Effector memory CD8-positive, alpha-beta T cell (primary cell): ENCODE results near the gene MYO10.
"Not testable (repeated sequence)": the region's sequence is repeated elsewhere in the genome, so short reads cannot be mapped to it uniquely, and the experiment has no call there.

Experiments used
- ATAC-seq: fragments of 150-1000 bp; cut with Tn5 transposase; replicated peaks from 2 replicates; pipeline ENCODE4 v1.10.0; 2021; ENCODE audit warnings: mild to moderate bottlenecking, moderate library complexity
- DNase-seq, 3 experiments: peaks; one replicate each; pipeline ENCODE4 v3.0.0; 2021
- H3K27ac Mint-ChIP-seq, 2 donors: one replicate each; pipeline ENCODE4 v1.8.0; 2022; ENCODE audit warnings: mild to moderate bottlenecking in 2 of 2, mixed read lengths in 2 of 2, moderate library complexity in 2 of 2
- H3K27me3 Mint-ChIP-seq, 2 donors: one replicate each; pipeline ENCODE4 v1.8.0; 2022; ENCODE audit warnings: mixed read lengths in 2 of 2
- H3K36me3 Mint-ChIP-seq: one replicate; pipeline ENCODE4 v1.8.0; 2022; ENCODE audit warnings: mild to moderate bottlenecking, moderate library complexity, mixed read lengths; ENCODE audit not compliant: insufficient read depth
- H3K4me1 Mint-ChIP-seq, 2 donors: one replicate each; pipeline ENCODE4 v1.8.0; 2022; ENCODE audit warnings: low read depth in 2 of 2, mixed read lengths in 2 of 2
- H3K4me3 Mint-ChIP-seq, 2 donors: one replicate each; pipeline ENCODE4 v1.8.0; 2022; ENCODE audit warnings: mild to moderate bottlenecking in 2 of 2, mixed read lengths in 2 of 2, moderate library complexity in 2 of 2
- H3K9me3 Mint-ChIP-seq, 2 donors: one replicate each; pipeline ENCODE4 v1.8.0; 2022; ENCODE audit warnings: mixed read lengths in 2 of 2

Gene MYO10

GRCh38 chr5:16885635-16886365 lies 50.3 kb downstream of the MYO10 start:
- Mint-ChIP-seq H3K4me3 (no peak overlapping the region), H3K9me3 (peaks cover 0 to 1% of the 10 kb centered on the region in 2 donors), H3K27me3 (no peaks in the 10 kb centered on the region), H3K36me3 (no peaks in the 10 kb centered on the region), H3K4me1 (no peaks in the 10 kb centered on the region), H3K27ac (no peak overlapping the region)
- DNase-seq (no peak), ATAC-seq (no peak)

- ATAC-seq = no peak
- H3K9me3 Mint-ChIP-seq = peaks cover 0 to 1% of the 10 kb centered on the region in 2 donors
- H3K27ac Mint-ChIP-seq = no peak overlapping the region
- no peak for DNase-seq
- no peaks in the 10 kb centered on the region for H3K4me1 Mint-ChIP-seq
- no peaks in the 10 kb centered on the region for H3K27me3 Mint-ChIP-seq
- H3K36me3 Mint-ChIP-seq = no peaks in the 10 kb centered on the region
- no peak overlapping the region for H3K4me3 Mint-ChIP-seq
Measured at GRCh38 chr5:16884595-16884994, 51.5 kb downstream of the MYO10 start.

- Mint-ChIP-seq H3K9me3 (peaks cover 0 to 1% of the 10 kb centered on the region in 2 donors), H3K27me3 (no peaks in the 10 kb centered on the region), H3K27ac (no peak overlapping the region), H3K4me3 (no peak overlapping the region), H3K36me3 (no peaks in the 10 kb centered on the region), H3K4me1 (no peaks in the 10 kb centered on the region)
- ATAC-seq = no peak
- DNase-seq = no peak
Measured at GRCh38 chr5:16883806-16884205, 52.3 kb downstream of the MYO10 start.

- H3K27ac Mint-ChIP-seq = no peak overlapping the region
- no peak overlapping the region for H3K4me3 Mint-ChIP-seq
- no peaks in the 10 kb centered on the region for H3K36me3 Mint-ChIP-seq
- no peaks in the 10 kb centered on the region for H3K4me1 Mint-ChIP-seq
- H3K27me3 Mint-ChIP-seq = no peaks in the 10 kb centered on the region
- DNase-seq (no peak), ATAC-seq (no peak)
- peaks cover 0 to 1% of the 10 kb centered on the region in 2 donors for H3K9me3 Mint-ChIP-seq
Measured at GRCh38 chr5:16883176-16883575, 52.9 kb downstream of the MYO10 start.

- no peak overlapping the region for H3K27ac Mint-ChIP-seq
- ATAC-seq (no peak), DNase-seq (no peak)
- H3K4me1 Mint-ChIP-seq = no peaks in the 10 kb centered on the region
- no peaks in the 10 kb centered on the region for H3K36me3 Mint-ChIP-seq
- no peak overlapping the region for H3K4me3 Mint-ChIP-seq
- H3K9me3 Mint-ChIP-seq = no peaks in the 10 kb centered on the region
- no peaks in the 10 kb centered on the region for H3K27me3 Mint-ChIP-seq
Measured at GRCh38 chr5:16881251-16881650, 54.8 kb downstream of the MYO10 start.

- no peak for DNase-seq
- Mint-ChIP-seq H3K36me3 (no peaks in the 10 kb centered on the region), H3K27me3 (no peaks in the 10 kb centered on the region), H3K4me1 (no peaks in the 10 kb centered on the region), H3K9me3 (no peaks in the 10 kb centered on the region), H3K4me3 (no peak overlapping the region), H3K27ac (no peak overlapping the region)
- ATAC-seq = no peak
Measured at GRCh38 chr5:16880547-16880946, 55.5 kb downstream of the MYO10 start.

- no peak for DNase-seq
- Mint-ChIP-seq H3K9me3 (peaks cover under 1 to 2% of the 10 kb centered on the region in 2 donors), H3K36me3 (no peaks in the 10 kb centered on the region), H3K27ac (no peak overlapping the region), H3K4me1 (no peaks in the 10 kb centered on the region), H3K27me3 (no peaks in the 10 kb centered on the region), H3K4me3 (no peak overlapping the region)
- ATAC-seq = no peak
Measured at GRCh38 chr5:16879650-16880049, 56.4 kb downstream of the MYO10 start.

GRCh38 chr5:16879191-16879590 lies 56.9 kb downstream of the MYO10 start:
- no peaks in the 10 kb centered on the region for H3K36me3 Mint-ChIP-seq
- ATAC-seq (no peak), DNase-seq (no peak)
- H3K4me3 Mint-ChIP-seq = no peak overlapping the region
- peaks cover 2 to 7% of the 10 kb centered on the region in 2 donors for H3K9me3 Mint-ChIP-seq
- H3K4me1 Mint-ChIP-seq = no peaks in the 10 kb centered on the region
- no peaks in the 10 kb centered on the region for H3K27me3 Mint-ChIP-seq
- H3K27ac Mint-ChIP-seq = no peak overlapping the region

- Mint-ChIP-seq H3K4me3 (no peak overlapping the region), H3K9me3 (peaks cover 2 to 8% of the 10 kb centered on the region in 2 donors)
Measured at GRCh38 chr5:16877267-16877935, 58.7 kb downstream of the MYO10 start.

GRCh38 chr5:16874424-16874823 lies 61.7 kb downstream of the MYO10 start:
- H3K4me1 Mint-ChIP-seq, DNase-seq, H3K4me3 Mint-ChIP-seq, H3K36me3 Mint-ChIP-seq, H3K27ac Mint-ChIP-seq, H3K27me3 Mint-ChIP-seq, ATAC-seq: not testable (repeated sequence)
- peaks cover 5 to 16% of the 10 kb centered on the region in 2 donors for H3K9me3 Mint-ChIP-seq

More at GRCh38 chr5:16877267-16877935, 58.7 kb downstream of the MYO10 start:
- H3K36me3 Mint-ChIP-seq = no peaks in the 10 kb centered on the region
- ATAC-seq (no peak), DNase-seq (no peak)
- H3K27me3 Mint-ChIP-seq = no peaks in the 10 kb centered on the region
- no peaks in the 10 kb centered on the region for H3K4me1 Mint-ChIP-seq
- H3K27ac Mint-ChIP-seq = no peak overlapping the region

- DNase-seq (no peak), ATAC-seq (no peak)
- H3K4me3 Mint-ChIP-seq = no peak overlapping the region
- H3K9me3 Mint-ChIP-seq = peaks cover 10 to 16% of the 10 kb centered on the region in 2 donors
- H3K27ac Mint-ChIP-seq = no peak overlapping the region
- no peaks in the 10 kb centered on the region for H3K27me3 Mint-ChIP-seq
- H3K4me1 Mint-ChIP-seq = no peaks in the 10 kb centered on the region
- H3K36me3 Mint-ChIP-seq = no peaks in the 10 kb centered on the region
Measured at GRCh38 chr5:16871746-16872339, 64.2 kb downstream of the MYO10 start.

- Mint-ChIP-seq H3K9me3 (peaks cover 11 to 16% of the 10 kb centered on the region in 2 donors), H3K4me3 (no peak overlapping the region), H3K27ac (no peak overlapping the region), H3K36me3 (no peaks in the 10 kb centered on the region), H3K27me3 (no peaks in the 10 kb centered on the region), H3K4me1 (no peaks in the 10 kb centered on the region)
- ATAC-seq (no peak), DNase-seq (no peak)
Measured at GRCh38 chr5:16870878-16871277, 65.2 kb downstream of the MYO10 start.

- H3K27me3 Mint-ChIP-seq = no peaks in the 10 kb centered on the region
- DNase-seq (no peak), ATAC-seq (no peak)
- H3K36me3 Mint-ChIP-seq = no peaks in the 10 kb centered on the region
- H3K4me1 Mint-ChIP-seq = no peaks in the 10 kb centered on the region
- H3K27ac Mint-ChIP-seq = no peak overlapping the region
- H3K4me3 Mint-ChIP-seq = no peak overlapping the region
- peaks cover 11 to 16% of the 10 kb centered on the region in 2 donors for H3K9me3 Mint-ChIP-seq
Measured at GRCh38 chr5:16869821-16870796, 66.0 kb downstream of the MYO10 start.
